ENCODE measurements around the gene ACTR3C. TPM values are rescaled to one million over a fixed set of nuclear protein-coding genes. Genes with fewer than 3 reads are reported as not detected.
A peak's percentile ranks its signal among the peaks of the same experiment; 100 is the strongest.

ACTR3C gene
- total RNA-seq, 2 donors from 2014 or later: 0.92 TPM; not detected in 1

GRCh38 chr7:150326657-150327268 lies 3.4 kb upstream of the ACTR3C start:
- TF ChIP-seq CTCF (conservative IDR thresholded peaks at IDR 0.05): no peak
- WGBS, 2 experiments (ENCODE audit: insufficient coverage in 1 of 2, insufficient read length in 1 of 2): 94 to 100% methylated on average over 2 to 4 of the region's 4 CpGs
- Histone ChIP-seq H3K27me3 (ENCODE audit: control insufficient read depth, insufficient read depth, low read length, poor library complexity, severe bottlenecking) (no peaks in the 10 kb centered on the region), H3K36me3 (ENCODE audit: control insufficient read depth, insufficient read depth, low read length) (peaks cover 36% of the 10 kb centered on the region), H3K9ac (ENCODE audit: extremely low read depth, low read length, poor library complexity, severe bottlenecking) (no peak overlapping the region), H3K9me3 (ENCODE audit: control insufficient read depth, low read length) (no peaks in the 10 kb centered on the region), H3K4me3 (ENCODE audit: low read length) (no peak overlapping the region), H3K4me1 (ENCODE audit: control insufficient read depth, insufficient read depth, low read length) (no peaks in the 10 kb centered on the region), H3K27ac (ENCODE audit: low read depth, low read length) (no peak overlapping the region)
- no peak for DNase-seq
- peaks cover 45% of the 10 kb centered on the region for H3K36me3 Mint-ChIP-seq (ENCODE audit: low read depth)
- no peak overlapping the region for H3K27ac Mint-ChIP-seq
- H3K27me3 Mint-ChIP-seq (ENCODE audit: insufficient read depth): no peaks in the 10 kb centered on the region
- no peak overlapping the region for H3K4me3 Mint-ChIP-seq
- H3K9me3 Mint-ChIP-seq: no peaks in the 10 kb centered on the region
- peaks cover 16% of the 10 kb centered on the region for H3K4me1 Mint-ChIP-seq

- Mint-ChIP-seq H3K4me1 (peaks cover 16% of the 10 kb centered on the region), H3K36me3 (ENCODE audit: low read depth) (peaks cover 39% of the 10 kb centered on the region), H3K4me3 (no peak overlapping the region), H3K9me3 (no peaks in the 10 kb centered on the region), H3K27ac (no peak overlapping the region), H3K27me3 (ENCODE audit: insufficient read depth) (no peaks in the 10 kb centered on the region)
- H3K36me3 ChIP-seq (ENCODE audit: control insufficient read depth, insufficient read depth, low read length): peaks cover 32% of the 10 kb centered on the region
- no peak for DNase-seq
- H3K9me3 ChIP-seq (ENCODE audit: control insufficient read depth, low read length): no peaks in the 10 kb centered on the region
- 93 to 97% methylated on average over 4 to 6 of the region's 6 CpGs for WGBS, 2 experiments (ENCODE audit: insufficient coverage in 1 of 2, insufficient read length in 1 of 2)
- no peak for TF ChIP-seq CTCF (conservative IDR thresholded peaks at IDR 0.05)
- H3K27me3 ChIP-seq (ENCODE audit: control insufficient read depth, insufficient read depth, low read length, poor library complexity, severe bottlenecking): no peaks in the 10 kb centered on the region
- H3K9ac ChIP-seq (ENCODE audit: extremely low read depth, low read length, poor library complexity, severe bottlenecking): no peak overlapping the region
- H3K4me3 ChIP-seq (ENCODE audit: low read length): no peak overlapping the region
- H3K27ac ChIP-seq (ENCODE audit: low read depth, low read length): no peak overlapping the region
- no peaks in the 10 kb centered on the region for H3K4me1 ChIP-seq (ENCODE audit: control insufficient read depth, insufficient read depth, low read length)
Measured at GRCh38 chr7:150325901-150326300, 2.6 kb upstream of the ACTR3C start.

GRCh38 chr7:150325110-150325611 lies 1.8 kb upstream of the ACTR3C start:
- no peak overlapping the region for H3K27ac ChIP-seq (ENCODE audit: low read depth, low read length)
- H3K4me1 ChIP-seq (ENCODE audit: control insufficient read depth, insufficient read depth, low read length): no peaks in the 10 kb centered on the region
- H3K9ac ChIP-seq (ENCODE audit: extremely low read depth, low read length, poor library complexity, severe bottlenecking): no peak overlapping the region
- no peak for DNase-seq
- peaks cover 16% of the 10 kb centered on the region for H3K4me1 Mint-ChIP-seq
- 94 to 100% methylated on average over 4 to 10 of the region's 10 CpGs for WGBS, 2 experiments (ENCODE audit: insufficient coverage in 1 of 2, insufficient read length in 1 of 2)
- no peaks in the 10 kb centered on the region for H3K27me3 Mint-ChIP-seq (ENCODE audit: insufficient read depth)
- H3K4me3 Mint-ChIP-seq: peak overlapping the region; percentile 74
- H3K36me3 Mint-ChIP-seq (ENCODE audit: low read depth): peaks cover 39% of the 10 kb centered on the region
- TF ChIP-seq CTCF (conservative IDR thresholded peaks at IDR 0.05): no peak
- peak overlapping the region; percentile 87 for H3K4me3 ChIP-seq (ENCODE audit: low read length)
- H3K27ac Mint-ChIP-seq: peak overlapping the region; percentile 37
- H3K9me3 Mint-ChIP-seq: no peaks in the 10 kb centered on the region
- H3K36me3 ChIP-seq (ENCODE audit: control insufficient read depth, insufficient read depth, low read length): peaks cover 32% of the 10 kb centered on the region
- H3K27me3 ChIP-seq (ENCODE audit: control insufficient read depth, insufficient read depth, low read length, poor library complexity, severe bottlenecking): no peaks in the 10 kb centered on the region
- no peaks in the 10 kb centered on the region for H3K9me3 ChIP-seq (ENCODE audit: control insufficient read depth, low read length)

Measured in endodermal cell (in vitro differentiated cells).